Stimulated activated CD8-positive, alpha-beta memory T cell treated with anti-CD3 and anti-CD28 coated beads, Interleukin-7, amount 100 ng/mL, for 48 hours (primary cell): ENCODE data around the gene FABP3.

Source experiments
- DNase-seq, 2 donors: peaks; one replicate each; pipeline ENCODE4 v3.0.0-alpha.2; 2020; ENCODE audit warnings: low read depth in 1 of 2; ENCODE audit errors: extremely low read depth in 1 of 2

The FABP3 gene

DNA sequence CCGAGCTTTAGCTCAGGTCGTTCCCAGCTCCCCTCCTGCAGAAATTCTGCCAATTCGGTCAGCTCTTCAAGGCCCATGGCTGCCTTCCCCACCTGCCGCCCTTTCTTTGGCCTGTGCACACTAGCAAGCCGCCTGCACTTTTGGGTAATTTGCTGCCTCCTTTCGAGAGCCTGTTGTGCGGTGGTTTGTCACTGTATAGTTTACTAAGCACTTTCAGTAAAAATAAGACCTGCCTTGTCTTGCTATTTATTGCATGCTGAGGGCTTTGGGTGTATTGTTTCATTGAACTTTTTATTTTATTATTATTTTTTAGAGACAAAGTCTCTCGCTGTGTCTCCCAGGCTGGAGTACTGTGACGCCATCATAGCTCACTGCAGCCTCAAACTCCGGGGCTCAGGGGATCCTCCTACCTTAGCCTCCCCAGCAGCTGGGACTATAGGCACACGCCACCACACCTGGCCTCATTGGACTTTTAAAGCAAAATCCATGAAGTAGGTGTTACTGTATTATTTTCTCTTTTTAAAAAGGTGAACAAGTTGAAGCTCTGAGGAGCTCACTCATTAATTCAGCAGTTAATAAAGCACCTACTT, 1.1 kb upstream of the FABP3 start:
- no peak for DNase-seq

DNA sequence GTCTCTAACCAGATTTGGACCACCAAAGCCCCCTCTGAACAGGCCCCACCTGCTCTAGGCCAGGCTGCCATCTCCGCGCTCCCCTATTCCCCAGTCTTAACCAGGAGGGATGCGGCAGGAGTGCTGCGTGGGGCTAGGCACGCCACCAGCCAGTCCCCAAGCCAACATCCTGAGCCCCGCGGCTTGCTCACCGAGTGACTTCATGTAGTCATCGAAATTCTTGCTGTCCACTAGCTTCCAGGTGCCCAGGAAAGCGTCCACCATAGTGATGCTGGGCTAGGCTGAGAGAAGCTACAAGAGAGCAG, 173 bp downstream of the FABP3 start:
- DNase-seq, result no peak

DNA sequence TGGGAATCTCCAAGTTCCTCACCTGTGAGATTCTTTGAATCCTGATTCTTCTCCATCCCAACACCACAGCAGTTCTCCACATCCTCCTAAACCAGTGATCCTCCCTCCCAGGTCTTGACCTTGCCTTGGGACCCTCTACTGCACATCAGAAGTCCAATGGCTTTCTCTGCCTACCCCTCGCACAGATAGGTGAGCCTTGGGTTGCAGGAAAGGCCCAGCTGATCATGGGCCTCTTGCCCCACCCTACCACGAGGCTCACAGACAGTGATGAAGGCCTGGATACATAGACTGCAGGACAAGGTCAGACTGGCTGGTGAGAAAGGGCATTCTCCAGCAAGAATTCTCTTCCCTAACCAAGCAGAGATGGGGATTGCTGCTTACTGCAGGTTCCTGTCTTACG, 825 bp downstream of the FABP3 start:
- no peak for DNase-seq

DNA sequence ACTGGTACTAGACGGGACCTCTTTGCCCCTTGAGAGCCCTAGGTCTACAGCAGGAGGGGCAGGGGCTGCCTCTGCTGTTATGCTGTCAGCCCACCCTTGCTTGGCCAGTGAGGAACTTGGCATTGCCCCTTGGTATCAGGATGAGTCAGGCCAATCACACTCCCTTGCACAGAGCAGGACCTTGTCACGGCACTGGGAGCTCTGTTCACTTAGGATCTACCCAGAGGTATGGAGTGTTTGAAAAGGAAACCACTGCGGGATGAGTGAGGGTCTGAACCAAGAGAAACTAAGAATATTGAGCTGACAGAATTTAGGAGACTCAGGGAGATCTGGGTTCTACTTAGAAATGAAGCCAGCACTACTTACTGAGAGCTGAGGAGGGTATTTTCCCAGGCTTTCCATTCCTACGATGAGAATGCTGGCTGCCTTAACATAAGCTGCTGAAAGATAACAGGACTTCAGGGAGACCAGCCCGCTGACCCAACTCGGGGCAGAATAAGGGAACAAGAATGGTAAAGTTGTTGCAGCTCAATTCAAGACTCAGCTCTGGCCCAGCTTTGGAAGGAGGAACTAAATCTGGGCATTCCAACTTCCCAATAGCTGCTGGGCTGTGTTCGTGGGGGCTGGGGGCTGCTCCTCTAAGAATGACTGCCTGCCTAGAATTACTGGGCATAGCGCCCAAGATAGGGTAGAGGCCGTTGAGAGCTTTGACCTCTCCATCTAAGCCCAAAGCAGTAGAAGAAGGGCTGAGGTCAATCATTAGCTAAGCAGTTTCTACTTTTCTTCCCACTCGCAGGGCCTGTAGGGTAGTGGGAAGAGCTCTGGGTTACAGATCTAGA, 1.5 kb downstream of the FABP3 start:
- no peak for DNase-seq

DNA sequence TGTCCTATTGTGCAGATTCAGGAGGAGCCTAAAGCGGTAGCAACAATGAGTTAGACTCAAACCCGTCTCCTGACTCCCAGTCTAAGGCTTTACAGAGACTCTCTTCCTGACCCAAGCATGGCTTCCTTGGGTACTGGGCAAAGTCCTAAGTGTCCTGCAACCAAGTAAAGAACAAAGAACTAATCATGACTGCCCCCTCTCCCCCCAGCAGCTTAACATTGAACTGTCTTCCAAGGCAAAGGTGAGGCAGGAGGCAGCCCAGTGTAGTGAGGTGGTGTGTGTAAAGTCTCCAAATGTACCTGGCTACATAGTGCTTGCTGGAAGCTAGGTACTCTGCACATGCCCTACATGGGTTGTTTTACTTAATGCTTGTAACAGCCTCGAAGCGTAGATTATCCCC, 2.3 kb downstream of the FABP3 start:
- DNase-seq, result no peak

DNA sequence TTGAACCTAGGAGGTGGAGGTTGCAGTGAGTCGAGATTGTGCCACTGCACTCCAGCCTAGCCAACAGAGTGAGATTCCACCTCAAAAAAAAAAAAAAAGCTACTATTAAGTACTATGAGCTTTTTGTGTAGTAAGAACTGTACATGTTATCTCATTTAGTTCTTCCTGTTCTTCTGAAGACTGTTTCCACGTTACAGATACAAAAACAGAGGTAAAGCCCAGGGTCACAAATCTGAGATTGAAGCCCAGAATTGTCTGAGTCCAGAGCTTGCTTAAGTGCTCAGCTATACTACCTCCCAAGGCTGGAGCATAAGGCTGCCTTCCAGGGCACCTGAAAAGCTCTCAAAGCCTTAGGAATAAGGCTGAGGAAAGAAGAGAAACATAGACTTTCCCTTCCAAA, 2.9 kb downstream of the FABP3 start:
- DNase-seq, result no peak

DNA sequence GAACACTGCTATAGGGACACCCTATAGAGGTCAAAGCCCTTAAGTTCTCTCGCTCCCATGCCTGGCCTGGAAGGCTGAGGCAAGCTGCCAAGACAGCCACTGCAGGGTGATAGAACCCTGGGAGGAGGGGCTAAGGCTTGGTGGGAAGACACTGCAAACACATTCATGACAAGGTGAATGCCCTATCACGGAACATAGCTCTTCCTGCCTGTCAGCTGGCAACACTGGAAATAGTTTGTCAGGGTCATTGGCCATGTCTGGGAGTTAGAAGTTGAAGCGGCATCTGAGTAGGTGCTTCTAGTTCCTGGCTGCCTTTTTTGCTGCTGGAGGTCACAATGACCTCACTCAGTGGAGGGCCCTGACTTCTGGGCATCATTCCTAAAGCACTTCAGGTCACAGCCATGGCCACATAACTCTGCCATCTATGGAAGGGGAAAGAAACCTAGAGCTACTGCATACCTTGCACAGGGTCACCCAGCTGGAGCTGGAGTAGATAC, 4.2 kb downstream of the FABP3 start:
- no peak for DNase-seq

DNA sequence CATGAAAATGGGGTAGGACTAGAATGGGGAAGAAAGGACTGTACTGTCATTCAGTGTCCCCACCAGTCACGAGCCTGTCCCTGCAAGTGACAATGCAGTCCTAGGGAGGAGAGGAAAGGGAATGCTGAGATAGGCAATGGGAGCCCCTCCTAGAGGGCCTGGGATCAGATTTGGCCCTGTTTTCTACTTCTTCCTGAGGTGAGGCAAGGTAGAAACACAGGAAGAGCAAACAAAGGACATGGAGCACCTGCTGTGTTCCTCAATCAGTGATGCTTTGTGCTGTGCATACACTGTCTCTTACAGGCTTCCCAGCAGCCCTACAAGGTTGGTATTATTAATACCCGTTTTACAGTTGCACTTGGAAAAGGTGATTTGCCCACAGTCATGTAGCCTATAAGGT, 6.1 kb downstream of the FABP3 start:
- DNase-seq, result no peak

DNA sequence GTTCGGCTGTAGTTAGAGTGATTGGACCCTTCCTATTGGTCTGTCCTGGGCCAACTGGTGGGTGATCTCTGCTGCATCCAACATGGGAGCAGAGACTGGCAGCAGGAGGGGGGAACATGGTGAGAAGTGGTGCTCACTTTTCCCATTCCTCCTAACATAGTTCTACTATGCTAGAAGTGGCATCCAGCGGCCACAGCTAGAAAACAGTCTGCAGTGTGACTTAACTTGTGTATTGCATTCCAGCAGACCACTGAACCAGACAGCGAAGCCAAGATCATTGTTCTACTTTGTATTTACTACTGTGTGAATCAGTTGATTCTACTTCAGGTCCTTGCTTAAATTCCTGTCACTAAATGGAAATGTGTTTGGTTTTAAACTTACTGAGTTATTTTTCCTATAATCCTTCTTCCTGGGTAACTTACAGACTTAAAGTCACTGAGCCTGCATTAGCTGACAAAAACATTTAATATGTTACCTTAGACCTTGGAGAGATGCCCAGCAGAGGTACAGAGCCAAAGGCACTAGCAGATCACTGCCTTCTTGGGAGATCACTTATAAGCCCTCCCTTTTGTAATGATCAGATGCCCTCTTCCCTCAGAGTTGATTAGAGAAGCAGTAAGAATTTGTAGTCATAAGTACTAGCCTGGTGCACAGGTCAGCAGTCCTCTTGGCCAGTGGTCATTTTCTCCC, 8.2 kb downstream of the FABP3 start:
- no peak for DNase-seq

DNA sequence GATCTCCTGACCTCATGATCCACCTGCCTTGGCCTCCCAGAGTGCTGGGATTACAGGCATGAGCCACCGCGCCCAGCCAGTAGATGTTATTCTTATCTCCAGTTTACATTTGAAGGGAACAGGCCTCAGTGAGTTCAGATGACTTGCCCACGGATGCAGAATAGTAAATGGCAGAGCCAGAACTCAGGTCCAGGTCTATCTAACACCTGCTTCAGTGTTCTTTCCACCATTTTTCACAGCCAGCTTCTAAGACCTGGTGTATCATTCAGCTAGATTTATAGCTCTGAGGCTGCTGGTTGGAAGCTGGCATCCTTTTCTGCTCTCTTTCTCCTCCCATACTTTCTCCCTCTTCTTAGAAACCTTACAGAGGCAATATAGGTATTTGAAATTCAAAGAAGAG, 10.8 kb downstream of the FABP3 start:
- no peak for DNase-seq

DNA sequence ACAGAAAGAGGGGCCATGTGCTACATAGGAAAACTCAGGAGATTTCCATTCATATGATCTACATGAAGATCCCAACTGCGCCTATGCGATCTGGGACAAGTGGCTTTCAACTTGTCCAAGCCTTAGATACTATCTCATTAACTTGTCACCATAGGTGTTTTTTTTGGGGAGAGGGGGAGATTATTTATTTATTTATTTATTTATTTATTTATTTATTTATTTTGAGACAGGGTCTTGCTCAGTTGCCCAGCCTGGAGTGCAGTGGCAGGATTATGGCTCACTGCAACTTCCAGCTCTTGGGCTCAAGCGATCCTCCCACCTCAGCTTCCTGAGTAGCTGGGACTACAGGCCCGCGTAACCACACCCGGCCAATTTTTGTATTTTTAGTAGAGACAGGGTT, 11.3 kb downstream of the FABP3 start:
- DNase-seq, result no peak

DNA sequence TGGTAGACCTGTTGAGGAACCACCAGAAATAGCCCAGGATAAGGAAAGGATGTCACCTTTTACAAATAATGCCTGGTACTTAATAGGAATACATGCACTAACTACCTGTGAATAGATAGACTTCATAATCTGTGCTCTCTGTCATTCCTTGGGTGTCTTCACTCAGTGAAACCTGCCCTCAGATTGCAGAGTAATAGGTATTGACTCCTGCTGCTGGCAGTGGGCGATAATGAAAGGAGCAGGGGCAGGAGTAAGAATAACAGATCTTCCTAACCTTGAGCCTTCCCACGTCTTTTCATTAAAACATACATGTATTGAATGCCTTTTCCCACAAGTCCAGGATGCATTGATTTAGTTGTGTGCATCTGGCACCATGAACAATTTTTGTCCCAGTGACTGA, 16.4 kb downstream of the FABP3 start:
- no peak for DNase-seq

DNA sequence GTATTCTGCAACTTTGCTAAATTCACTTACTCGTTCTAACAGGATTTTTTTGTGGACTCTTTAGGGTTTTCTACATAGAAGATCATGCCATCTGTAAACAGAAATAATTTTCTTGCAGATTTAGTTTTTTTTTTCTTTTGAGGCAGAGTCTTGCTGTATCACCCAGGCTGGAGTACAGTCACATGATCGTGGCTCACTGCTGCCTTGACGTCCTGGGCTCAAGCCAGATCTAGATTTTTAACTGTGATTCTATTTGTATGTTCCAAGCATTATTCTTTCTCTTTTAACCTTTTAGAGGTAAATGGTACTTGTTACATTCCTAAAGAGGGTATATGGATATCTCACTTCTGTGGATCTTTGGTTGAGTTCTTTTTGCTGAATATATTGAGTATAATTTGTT, 18.6 kb downstream of the FABP3 start:
- no peak for DNase-seq

DNA sequence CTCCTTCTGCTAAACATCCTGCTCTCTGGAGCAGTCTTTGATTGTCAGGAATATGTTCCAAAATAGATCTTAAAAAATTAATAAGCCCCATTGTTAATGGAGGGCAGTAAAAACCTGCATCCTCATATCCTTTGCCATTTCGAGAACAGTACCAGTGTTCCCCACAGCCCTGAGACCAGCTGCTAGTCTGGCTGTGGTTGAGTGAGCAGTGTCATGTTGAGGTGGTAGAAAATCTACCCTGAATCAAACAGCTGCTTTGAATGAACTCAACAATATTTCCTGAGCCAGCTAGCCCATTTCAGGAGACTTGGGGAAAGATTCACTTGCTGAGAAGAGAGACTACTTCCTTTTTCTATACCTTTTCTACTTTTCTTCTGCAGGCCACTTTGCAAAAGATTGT, 24.4 kb downstream of the FABP3 start:
- DNase-seq, result no peak

DNA sequence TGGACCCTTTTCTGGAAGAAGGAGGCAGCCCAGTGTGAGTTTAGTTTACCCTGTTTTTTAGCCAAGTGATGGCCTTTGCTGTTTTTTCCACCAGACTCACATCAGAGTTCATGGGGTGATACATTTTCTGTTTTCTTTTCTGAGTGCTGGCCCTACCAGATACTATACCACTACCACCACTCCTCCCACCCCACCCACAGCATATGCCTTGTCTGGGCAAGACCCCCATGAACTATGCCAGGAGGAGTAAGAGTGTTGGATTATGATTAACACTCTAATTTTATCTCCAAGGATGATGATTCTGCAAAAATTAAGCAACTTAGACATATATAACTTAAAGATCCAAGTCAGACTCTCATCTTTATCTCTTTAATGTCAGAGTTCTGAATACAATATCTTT, 26.1 kb downstream of the FABP3 start:
- DNase-seq, result no peak

DNA sequence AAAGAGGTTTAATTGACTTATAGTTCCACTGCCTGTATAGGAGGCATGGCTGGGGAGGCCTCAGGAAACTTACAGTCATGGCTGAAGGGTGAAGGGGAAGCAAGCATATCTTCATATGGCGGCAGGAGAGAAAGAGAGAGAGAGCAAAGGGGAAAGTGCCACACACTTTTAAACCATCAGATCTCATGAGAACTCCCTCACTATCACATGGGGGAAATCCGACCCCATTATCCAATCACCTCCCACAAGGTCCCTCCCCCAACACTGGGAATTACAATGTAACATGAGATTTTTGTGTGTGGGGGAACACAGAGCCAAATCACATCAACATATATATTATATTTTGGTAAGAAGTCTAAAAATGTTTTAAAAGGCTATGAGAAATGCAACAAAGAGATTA, 27.2 kb downstream of the FABP3 start:
- no peak for DNase-seq

DNA sequence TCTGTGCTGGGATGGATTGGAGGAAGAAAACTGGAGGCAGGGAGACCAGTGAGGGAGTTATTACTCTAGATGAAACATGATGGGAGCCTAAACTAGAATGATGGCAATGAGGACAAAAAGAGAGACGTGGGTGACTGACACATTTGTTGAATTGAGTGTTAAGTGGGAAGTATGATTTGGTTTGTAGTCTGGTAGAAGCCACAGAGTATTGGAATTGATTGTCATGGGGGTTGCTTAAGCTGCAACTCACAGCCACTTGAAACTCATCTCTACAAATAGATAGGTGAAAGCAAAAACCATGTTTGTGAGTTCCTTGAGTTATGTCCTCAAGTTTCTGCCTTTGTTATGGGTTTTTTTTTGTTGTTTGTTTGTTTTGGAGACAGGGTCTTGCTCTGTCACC, 28.4 kb downstream of the FABP3 start:
- DNase-seq, result no peak

DNA sequence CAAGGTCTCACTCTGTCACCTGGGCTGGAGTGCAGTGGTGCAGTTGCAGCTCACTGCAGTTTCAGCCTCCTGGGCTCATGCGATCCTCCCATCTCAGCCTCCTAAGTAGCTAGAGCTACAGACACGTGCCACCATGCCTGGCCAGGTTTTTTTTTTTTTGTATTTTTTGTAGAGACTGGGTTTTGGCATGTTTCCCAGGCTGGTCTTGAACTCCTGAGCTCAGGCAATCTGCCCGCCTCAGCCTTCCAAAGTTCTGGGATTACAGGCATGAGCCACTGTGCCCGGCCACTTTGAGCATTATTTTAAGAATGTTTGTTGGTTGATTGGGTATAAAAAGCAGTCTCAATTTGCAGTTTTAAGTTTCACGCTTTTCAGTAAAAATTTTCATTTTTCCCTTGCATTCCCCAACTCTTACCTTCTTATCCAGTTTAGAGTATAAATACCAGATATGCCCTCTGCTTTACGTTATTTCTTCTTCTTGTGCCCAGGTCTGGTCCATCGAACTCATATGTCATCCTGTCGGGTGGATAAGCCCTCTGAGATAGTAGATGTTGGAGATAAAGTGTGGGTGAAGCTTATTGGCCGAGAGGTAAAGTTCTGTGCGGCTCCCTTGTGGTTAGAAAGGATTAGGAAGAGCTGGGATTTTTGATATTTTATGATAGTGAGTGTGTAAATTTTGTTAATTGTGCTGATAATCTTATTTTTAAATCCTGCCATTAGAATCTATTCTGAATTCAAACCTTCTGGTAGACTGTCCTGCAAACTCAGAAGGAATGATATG, 36.0 kb downstream of the FABP3 start:
- DNase-seq, result no peak

DNA sequence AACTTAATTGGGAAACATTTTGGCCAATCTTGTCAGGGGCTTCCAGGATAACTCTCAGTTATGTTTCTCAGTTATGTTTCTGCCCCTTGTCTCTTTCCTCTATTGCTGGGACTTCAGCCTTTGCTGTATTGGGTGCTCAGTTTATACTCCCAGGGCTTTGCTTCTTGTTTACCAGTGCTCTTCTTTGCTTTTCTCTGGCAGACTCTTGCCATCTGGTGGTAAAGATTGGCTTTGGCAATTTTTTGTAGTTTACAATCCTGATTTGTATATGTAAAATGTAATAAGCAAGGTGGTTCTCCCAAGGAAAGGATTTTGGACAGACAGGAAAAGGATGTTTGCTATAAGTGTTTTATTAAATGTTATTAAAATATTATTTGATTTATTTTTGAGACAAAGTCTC, 37.9 kb downstream of the FABP3 start:
- DNase-seq, result no peak

DNA sequence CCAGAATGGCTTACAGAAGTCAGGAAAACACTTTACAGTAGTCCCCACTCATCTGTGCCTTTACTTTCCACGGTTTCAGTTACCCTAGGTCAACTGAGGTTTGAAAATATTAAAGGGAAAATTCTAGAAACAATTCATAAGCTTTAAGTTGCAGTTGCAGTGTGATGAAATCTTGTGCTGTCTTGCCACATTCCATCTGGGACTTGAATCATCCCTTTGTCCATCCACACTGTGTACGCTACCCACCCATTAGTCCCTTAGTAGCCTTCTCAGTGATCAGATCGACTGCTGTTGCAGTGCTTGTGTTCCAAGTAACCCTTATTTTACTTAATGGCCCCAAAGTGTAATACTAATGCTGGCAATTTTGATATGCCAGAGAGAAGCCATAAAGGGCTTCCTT, 45.5 kb downstream of the FABP3 start:
- DNase-seq, result no peak

DNA sequence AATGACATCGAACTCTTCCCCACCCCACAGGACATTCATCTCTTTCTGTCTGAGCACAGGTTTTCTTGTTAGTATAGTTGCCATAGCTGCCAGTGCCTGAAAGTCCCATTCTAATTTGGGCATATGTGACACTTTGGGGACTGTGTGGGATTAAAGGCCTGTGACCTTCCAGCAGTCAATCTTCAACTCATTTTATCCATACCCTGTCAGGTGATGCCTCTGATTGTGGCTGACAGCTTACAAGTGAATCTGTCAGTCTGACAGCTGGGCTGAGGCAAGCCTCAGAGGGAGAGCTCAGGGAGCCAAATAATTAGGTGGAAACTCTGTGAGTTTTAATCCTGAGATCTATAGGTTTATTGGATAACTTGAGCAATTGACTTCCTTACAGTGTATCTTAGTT, 46.4 kb downstream of the FABP3 start:
- no peak for DNase-seq

DNA sequence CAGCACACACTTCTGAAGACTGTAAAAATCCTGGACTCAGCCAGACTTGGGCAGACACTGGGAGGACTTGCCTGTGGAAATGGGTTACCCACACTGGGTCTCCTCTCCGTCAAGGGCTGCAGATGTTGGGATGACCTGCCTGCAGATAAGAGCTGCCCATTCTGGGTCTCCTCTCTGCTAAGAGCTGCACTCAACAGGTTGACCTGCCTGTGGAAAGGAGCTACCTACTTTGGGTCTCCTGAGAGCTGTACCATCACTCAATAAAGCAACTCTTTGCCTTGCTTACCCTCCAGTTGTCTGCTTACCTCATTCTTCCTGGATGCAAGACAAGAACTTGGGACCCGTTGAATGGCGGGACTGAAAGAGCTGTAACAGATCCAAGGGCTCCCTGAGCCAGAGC, 47.9 kb downstream of the FABP3 start:
- DNase-seq, result no peak
